GM12873 (cell line): ENCODE data around the gene WDR45.

ENCODE experiments used
- TF ChIP-seq, protein P1 (sequence below): IDR thresholded peaks from 2 replicates; pipeline ENCODE4 v1.5.1; 2012; ENCODE audit warnings: low read depth, mild to moderate bottlenecking, moderate library complexity, low read length, control low read depth; ENCODE audit not compliant: insufficient read depth; ENCODE audit errors: missing control alignments

WDR45 gene

DNA sequence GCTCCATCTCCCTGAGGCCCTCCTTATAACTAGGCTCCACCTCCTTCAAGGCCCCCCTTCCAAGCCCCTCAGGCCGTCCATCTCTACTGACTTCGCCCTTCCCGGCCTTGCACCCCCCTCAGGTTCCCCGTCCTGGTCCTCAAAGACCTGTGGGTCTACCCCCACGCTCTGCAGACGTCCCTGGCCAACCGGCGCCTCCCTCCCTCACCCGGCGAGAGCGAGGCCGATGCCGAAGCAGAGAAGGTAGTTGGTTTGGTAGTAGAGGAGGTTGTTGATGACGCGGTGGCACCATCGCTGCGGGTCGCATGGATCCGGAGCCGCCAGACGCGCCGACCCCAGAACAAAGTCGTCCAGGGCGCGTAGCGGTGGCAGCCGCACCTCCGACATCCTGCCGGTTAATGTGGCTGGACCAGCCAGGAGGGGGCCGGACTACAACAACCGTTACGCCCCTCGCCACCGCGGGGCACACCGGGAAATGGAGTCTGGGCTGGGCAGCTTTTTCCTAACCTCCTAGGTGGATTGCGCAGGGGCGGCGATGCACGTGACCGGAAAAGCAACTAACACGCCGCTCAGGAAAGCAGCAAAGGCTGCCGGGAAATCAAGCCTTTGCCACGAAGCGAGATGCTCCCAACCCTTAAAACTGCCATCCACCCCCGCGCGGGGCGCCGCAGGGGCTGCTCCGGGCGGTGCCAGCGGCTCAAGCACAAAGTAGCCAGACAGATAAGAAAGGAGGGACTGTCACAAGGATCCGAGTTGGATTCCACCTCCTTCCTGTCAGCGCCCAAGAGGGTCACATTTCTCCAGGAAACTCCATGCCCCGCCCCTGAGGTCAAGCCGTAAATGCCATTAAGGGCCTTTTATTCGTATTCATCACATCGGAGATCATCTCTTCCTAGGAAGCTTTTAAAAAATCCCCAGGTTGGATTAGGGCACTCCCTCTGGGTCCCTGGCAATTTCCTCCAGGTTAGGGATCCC is 5.8 kb downstream of the WDR45 start, which contains the start of gene PRAF2:
Gene PRAF2, minus strand, starts transcription at position 402 of the 975 bp plus-strand sequence. Its CDS starts 15 bp downstream, at position 387.
- TF ChIP-seq, protein P1, sequence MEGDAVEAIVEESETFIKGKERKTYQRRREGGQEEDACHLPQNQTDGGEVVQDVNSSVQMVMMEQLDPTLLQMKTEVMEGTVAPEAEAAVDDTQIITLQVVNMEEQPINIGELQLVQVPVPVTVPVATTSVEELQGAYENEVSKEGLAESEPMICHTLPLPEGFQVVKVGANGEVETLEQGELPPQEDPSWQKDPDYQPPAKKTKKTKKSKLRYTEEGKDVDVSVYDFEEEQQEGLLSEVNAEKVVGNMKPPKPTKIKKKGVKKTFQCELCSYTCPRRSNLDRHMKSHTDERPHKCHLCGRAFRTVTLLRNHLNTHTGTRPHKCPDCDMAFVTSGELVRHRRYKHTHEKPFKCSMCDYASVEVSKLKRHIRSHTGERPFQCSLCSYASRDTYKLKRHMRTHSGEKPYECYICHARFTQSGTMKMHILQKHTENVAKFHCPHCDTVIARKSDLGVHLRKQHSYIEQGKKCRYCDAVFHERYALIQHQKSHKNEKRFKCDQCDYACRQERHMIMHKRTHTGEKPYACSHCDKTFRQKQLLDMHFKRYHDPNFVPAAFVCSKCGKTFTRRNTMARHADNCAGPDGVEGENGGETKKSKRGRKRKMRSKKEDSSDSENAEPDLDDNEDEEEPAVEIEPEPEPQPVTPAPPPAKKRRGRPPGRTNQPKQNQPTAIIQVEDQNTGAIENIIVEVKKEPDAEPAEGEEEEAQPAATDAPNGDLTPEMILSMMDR, result no peak

DNA sequence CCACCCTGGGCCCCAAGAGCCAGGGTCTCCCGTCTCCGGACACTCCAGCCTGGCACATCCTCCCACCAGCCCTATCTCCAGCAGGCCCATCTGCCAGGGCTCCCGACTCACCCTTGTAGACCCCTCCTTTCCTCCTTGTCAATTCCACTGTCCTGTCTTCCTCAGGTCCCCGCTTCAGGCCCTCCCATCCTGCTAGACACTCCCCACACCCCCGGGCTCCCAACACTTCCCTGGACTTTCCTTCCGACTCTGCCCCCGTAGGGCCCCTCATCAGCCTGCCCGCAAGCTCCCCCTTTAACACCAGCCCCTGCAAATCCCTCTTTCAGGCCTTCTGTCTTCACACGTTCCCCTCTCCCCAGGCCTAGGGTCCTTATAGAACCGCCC is 7.0 kb downstream of the WDR45 start:
- TF ChIP-seq, protein P1, result no peak

DNA sequence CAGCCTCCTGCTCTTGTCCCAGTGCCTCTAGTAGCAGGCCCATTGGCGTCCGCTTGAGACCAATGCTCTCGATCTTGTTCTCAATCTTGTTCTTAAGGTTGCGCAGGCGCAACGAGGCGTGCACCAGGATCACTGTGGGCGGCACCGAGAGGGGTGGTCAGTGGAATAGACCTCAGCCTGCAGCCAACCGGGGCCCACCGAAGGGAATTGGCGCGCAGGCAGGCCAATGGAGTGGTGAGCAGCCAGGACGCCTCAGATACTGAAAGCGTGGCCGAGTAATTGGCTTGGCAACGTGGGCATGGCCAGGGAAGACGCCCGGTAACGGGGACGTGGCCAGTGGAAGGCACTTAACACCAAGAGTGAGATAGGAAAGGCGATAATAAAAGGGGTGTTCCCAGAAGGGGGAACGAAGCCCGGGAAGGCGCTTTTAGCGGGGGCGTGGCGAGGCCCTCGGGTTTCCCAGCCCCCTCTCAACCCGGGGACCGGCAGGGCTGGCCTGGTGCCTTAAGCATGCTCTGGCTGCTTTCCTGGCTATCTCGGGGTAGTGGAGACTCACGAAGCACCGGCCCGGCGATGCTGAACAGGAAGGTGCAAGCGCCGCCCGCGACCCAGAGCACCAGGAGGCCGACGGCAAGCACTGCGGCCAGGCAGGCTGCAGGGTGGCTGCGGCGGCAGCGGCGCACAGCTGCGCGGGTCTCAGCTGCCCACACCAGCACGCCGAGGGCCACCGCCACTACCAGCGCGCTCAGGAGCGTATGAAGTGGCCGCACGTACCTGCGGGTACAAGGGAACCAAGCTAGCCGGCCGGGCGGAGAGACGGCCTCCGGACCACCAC is 7.6 kb downstream of the WDR45 start:
- TF ChIP-seq, protein P1, result no peak

DNA sequence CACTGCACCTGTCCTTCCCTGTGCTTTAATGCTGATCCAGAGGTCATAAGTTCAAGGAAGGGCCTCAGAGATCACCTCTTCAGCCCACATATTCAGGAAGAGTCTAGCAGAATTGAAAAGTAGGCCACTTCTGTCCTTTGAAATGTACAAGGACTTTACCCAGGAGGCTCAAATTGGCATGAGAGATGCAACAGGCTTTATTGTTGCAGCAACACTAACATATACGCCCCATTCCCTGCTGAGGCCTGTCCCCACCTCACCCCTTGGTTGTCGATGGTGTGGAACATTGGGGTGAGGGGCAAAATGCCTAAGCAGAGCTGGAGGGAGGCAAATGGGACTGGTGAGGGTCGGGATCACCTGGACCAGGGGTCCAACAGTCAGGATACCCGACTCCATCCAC is 8.7 kb downstream of the WDR45 start:
- TF ChIP-seq, protein P1, result no peak

DNA sequence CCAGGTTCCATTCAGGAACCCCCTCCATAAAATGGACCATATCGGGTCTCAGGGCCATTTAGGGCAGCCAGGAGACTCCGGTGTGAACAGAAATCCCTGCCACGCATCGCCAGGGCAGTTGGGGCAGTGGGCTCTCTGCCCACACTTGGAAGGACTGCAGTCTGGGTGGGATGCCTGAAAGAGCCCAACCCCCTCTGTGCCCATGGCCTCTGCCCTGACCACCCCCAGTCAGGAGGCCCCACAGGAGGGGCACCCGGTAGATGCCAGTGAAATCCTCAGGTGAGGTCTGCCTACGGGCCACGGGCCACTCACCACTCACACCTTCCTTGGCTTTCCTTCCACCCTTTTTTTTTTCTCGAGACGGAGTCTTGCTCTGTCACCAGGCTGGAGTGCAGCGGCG is 10.6 kb downstream of the WDR45 start:
- TF ChIP-seq, protein P1, result no peak

DNA sequence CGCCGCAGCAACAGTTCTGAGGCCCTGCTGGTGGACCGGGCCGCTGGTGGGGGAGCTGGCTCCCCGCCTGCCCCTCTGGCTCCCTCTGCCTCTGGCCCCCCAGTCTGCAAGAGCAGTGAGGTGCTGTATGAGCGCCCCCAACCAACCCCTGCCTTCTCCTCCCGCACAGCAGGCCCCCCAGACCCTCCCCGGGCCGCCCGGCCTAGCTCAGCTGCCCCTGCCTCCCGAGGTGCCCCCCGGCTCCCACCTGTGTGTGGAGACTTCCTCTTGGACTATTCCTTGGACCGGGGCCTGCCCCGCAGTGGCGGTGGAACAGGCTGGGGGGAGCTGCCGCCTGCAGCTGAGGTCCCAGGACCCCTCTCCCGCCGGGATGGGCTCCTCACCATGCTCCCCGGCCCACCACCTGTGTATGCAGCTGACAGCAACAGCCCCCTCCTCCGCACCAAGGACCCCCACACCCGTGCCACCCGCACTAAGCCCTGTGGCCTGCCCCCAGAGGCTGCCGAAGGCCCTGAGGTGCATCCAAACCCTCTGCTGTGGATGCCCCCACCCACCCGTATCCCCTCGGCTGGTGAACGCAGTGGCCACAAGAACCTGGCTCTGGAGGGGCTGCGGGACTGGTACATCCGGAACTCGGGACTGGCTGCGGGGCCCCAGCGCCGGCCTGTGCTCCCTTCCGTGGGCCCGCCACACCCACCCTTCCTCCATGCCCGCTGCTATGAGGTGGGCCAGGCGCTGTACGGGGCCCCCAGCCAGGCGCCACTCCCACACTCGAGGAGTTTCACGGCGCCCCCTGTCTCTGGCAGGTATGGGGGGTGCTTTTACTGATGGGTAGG is 12.2 kb downstream of the WDR45 start:
- TF ChIP-seq, protein P1, result no peak
